GM18519 (cell line): ENCODE results near the gene KRTAP5-8.
"Not testable (repeated sequence)": the region's sequence is repeated elsewhere in the genome, so short reads cannot be mapped to it uniquely, and the experiment has no call there.

ENCODE experiments used
- ATAC-seq: cut with Tn5 transposase; IDR thresholded peaks from one replicate; pipeline ENCODE4 v1.9.1; 2021; ENCODE audit warnings: mild to moderate bottlenecking, moderate library complexity; ENCODE audit not compliant: unreplicated experiment, low FRiP score

Gene KRTAP5-8

GRCh38 chr11:71505781-71506180 lies 32.0 kb upstream of the KRTAP5-8 start:
- ATAC-seq = no peak

DNA sequence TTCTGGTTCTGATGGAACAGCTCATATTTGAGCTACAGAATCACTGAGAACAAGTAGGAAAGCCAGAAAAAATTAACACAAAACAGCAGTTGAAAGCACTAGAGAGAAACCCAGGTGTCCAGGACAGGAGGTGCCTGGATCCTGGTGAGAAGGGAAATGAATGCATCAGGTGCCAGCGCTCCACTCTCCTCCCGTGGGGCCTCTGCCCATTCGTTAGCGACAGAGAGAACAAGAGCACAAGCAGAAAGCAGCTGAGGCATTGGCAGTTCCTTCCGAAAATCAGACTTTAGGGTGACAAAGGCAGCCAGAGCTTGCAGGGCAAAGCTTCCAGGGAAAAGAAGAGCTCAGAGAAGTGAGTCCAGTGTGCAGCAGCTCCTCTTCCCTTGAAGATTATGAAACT lies 30.7 kb upstream of the KRTAP5-8 start:
- no peak for ATAC-seq

DNA sequence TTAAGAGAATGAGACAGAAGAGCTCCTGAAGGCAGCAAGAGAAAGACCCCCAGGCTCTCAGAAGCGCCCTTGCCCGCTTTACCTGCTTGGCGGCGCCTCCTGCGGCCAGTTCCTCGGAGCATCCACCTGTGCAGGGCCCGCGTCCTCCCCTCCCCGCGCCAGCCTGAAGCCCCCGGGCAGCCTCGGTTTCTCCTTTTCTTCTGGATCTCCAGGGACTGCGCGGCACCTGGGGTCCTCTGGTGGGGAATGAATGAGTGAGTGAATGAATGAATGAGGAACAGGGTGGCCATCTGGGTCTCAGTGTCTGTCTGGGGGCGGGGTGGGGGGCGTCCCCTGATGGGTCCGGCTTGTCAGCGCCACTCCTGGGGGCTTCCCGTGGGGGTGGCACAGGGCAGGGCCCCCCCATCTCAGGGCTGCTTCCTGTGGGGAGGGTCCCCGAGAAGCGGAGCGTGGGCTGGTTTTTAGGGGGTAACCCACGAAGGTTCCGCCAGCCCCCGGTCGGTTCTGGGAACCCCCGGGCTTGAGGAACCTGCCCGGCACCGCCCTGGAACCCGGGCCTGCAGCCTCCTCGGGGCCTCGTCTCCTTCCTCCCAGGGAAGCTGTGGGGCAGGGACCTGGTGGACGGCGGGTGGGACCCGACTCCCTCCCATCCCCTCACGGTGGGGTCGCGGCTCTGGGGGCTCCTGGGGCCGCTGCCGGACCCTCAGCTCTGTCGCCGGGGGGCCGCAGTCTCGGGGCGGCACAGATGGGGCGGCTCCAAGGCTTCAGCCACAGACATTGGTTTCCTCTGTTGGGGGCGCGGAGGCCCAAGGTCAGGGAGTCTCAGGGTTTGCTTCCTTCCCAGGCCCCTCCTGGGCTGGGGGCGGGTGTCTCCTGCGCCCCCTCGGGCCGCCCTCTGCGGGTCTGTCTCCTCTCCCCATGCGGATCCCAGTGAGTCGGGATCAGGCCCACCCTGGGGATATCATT lies 19.0 kb upstream of the KRTAP5-8 start:
- no peak for ATAC-seq

DNA sequence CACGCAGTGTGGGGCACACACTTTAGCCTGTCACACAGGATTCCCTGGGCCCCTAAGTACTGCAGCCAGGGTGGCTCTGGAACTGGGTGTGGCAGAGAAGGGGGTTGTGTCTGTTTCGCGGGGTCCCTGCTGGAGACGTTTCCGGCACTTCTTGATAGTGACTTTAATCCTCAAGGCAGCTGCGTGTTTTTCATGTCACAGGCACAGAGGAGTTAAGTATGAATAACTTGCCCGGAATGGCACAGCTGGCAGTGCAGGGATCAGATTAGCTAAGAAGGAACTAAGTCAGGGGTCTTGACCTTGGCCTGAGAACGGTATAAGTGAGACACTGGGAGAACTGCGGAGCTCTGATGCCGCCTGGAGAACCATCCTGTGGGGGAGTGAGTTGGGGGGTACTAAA lies 18.3 kb upstream of the KRTAP5-8 start:
- ATAC-seq = no peak

DNA sequence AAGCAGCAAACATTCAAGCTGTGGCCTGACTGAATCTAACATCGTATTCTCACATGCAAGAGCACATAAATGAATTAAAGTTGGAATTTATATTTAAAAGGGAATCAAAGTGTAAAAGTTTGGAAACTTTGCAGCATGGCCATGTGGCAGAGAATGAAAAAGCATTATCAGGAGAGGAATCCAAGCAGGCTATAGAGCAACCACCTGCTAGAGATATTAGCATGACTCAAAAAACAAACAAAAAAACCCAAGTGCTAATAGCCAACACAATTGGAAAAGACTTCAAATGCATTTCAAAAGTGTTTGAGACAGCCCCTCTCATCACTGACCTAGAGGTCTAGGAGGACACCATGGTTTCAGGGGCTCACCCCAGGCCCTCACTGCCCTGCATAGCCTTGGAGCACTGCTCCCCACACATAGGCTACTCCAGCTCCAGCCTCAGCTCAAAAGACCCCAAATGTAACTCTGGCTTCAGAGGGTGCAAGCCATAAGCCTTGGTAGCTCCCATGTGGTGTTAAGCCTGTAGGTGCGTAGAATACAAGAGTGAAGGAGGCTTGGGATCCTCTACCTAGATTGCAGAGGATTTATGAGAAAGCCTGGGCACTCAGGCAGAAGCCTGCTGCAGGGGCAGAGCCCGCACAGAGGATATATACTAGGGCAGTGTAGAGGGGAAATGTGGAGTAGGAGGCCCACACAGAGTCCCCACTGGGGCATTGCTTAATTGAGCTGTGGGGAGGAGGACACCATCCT lies 12.5 kb upstream of the KRTAP5-8 start:
- ATAC-seq = no peak

- ATAC-seq = no peak
Observed at GRCh38 chr11:71525938-71526495, 11.8 kb upstream of the KRTAP5-8 start.

GRCh38 chr11:71526796-71527575 lies 10.8 kb upstream of the KRTAP5-8 start, which contains the start of gene KRTAP5-7:
KRTAP5-7 (plus strand) TSS chr11:71527267; CDS start chr11:71527301, 34 bp downstream.
- ATAC-seq = not testable (repeated sequence)

DNA sequence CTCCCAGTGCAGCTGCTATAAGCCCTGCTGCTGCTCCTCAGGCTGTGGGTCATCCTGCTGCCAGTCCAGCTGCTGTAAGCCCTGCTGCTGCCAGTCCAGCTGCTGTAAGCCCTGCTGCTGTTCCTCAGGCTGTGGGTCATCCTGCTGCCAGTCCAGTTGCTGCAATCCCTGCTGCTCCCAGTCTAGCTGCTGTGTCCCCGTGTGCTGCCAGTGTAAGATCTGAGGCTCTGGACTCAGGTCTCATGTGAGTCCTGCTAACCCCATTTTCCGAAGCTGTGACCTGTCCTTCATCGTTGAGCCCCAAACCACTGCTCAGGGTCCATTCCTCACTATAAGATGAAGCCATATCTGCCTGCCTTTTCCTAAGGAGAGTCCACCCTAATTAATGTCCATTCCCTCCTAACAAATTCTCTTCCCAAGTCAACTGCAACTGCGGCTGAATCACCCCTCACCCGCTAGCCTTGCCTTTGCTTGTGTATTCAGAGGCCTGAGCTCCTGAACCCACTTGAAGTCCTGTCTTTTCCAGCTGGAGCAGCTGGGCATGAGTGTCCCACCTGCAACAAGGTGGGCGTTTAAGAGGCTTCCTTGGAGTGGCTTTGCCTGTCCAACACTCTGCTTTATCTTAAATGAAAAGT lies 10.1 kb upstream of the KRTAP5-8 start:
- no peak for ATAC-seq

GRCh38 chr11:71530602-71531001 lies 7.2 kb upstream of the KRTAP5-8 start:
- no peak for ATAC-seq

GRCh38 chr11:71532036-71532610 lies 5.7 kb upstream of the KRTAP5-8 start:
- no peak for ATAC-seq

DNA sequence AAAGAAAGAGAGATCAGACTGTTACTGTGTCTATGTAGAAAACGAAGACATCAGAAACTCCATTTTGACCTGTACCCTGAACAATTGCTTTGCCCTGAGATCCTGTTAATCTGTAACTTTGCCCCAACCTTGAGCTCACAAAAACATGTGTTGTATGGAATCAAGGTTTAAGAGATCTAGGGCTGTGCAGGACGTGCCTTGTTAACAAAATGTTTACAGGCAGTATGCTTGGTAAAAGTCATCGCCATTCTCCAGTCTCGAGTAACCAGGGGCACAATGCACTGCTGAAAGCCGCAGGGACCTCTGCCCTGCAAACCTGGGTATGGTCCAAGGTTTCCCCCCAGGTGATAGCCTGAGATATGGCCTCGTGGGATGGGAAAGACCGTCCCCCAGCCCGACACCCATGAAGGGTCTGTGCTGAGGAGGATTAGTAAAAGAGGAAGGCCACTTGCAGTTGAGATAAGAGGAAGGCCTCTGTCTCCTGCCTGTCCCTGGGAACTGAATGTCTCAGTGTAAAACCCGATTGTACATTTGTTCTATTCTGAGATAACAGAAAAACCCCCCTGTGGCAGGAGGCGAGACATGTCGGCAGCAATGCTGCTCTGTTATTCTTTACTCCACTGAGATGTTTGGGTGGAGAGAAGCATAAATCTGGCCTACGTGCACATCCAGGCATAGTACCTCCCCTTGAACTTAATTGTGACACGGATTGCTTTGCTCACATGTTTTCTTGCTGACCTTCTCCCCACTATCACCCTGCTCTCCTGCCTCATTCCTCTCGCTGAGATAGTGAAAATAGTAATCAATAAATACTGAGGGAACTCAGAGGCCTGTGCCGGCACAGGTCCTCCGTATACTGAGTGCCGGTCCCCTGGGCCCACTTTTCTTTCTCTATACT lies 2.9 kb upstream of the KRTAP5-8 start:
- ATAC-seq = not testable (repeated sequence)

- no peak for ATAC-seq
Observed at GRCh38 chr11:71535825-71536224, 2.0 kb upstream of the KRTAP5-8 start.

GRCh38 chr11:71537537-71537936 lies 288 bp upstream of the KRTAP5-8 start:
- no peak for ATAC-seq

- no peak for ATAC-seq
Observed at GRCh38 chr11:71538666-71538990, 803 bp downstream of the KRTAP5-8 start.

- no peak for ATAC-seq
Observed at GRCh38 chr11:71539017-71539416, 1.2 kb downstream of the KRTAP5-8 start.

DNA sequence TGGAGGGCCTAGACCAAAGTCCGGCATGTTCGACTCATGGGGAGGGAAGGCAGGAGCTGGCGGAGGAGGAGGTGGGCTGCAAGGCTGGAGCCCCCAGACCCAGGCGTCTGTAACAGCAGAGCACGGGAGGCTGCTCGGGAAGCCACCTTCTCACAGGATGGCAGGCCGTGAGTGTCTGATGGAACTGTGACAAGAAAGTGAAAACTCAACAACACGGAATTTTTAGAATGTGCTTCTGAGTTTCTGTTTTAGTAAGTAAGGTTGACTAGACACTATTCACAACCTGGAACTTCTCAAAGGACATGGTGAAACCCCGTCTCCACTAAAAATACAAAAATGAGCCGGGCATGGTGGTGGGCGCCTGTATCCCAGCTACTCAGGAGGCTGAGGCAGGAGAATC lies 2.1 kb downstream of the KRTAP5-8 start:
- not testable (repeated sequence) for ATAC-seq

DNA sequence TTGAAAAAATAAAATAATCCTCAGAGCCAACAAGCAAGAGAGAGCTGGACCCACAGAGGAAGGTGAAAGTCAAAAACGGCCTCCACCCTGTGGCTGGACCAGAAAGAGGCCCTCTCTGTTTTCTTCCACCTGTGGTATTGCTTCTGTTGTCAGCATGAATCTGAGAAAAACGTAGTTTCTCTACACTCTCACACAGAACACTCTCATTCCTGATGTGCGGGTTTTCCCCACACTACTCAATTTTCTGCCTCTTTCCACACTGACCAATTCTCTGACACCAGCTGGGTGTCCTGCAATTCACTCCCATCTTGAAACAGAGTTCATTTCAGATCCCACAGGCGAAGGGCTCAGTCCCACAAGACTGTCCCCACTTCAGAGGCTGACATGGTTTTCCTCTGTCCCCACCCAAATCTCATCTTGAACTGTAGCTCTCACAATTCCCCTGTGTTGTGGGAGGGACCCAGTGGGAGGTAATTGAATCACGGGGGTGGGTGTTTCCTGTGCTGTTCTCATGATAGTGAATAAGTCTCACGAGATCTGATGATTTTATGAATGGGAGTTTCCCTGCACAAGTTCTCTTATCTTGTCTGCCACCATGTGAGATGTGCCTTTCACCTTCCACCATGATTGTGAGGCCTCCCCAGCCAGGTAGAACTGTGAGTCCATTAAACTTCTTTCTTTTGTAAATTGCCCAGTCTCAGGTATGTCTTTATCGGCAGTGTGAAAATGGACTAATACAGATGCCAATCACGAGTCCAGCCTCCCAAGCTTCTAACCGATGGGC lies 2.9 kb downstream of the KRTAP5-8 start:
- ATAC-seq = not testable (repeated sequence)

- no peak for ATAC-seq
Observed at GRCh38 chr11:71542382-71542781, 4.6 kb downstream of the KRTAP5-8 start.
